GM12873 (cell line): ENCODE data around the gene ZNF205.

Experiments used
- CTCF ChIP-seq: IDR thresholded peaks from 2 replicates; pipeline ENCODE4 v1.5.1; 2012; ENCODE audit warnings: low read depth, mild to moderate bottlenecking, moderate library complexity, low read length, control low read depth; ENCODE audit not compliant: insufficient read depth; ENCODE audit errors: missing control alignments

ZNF205 gene

DNA sequence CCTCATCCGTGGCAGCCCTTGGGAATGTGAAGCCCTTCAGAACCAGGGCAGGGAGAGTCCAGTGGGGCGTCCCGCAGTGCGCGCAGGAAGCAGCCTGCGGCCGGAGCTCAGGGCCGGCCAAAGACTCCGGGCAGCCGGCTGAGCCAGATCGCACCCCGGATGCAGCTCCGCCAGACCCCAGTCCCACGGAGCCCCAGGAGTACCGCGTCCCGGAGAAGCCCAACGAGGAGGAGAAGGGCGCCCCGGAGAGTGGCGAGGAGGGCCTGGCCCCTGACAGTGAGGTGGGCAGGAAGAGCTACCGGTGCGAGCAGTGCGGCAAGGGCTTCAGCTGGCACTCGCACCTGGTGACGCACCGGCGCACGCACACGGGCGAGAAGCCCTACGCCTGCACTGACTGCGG lies 6.9 kb downstream of the ZNF205 start:
- TF ChIP-seq CTCF: no peak

GRCh38 chr16:3119701-3120408 lies 7.5 kb downstream of the ZNF205 start:
- TF ChIP-seq CTCF: no peak

DNA sequence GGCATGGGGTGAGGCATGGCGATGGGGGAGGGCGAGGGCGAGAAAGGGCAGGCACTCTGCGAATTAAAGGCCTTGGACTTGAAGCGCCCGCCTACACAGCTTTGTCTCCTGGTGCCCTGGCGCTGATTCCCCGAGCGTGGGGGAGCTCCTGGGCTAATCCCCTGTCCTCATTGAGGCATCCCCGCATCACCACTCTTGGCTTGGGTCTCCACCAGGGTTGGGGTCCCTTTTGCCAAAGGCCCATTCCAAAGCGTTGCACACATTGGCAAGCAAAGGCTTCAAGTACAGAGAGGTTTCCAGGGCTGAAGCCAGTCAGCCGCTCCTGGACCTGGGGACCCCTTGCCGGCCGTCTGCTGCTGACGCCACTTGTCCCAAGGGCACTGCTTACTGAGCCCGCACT lies 8.0 kb downstream of the ZNF205 start:
- TF ChIP-seq CTCF: no peak

- TF ChIP-seq CTCF: no peak
Measured at GRCh38 chr16:3121851-3122467, 9.6 kb downstream of the ZNF205 start.

GRCh38 chr16:3122926-3123570 lies 10.7 kb downstream of the ZNF205 start:
- TF ChIP-seq CTCF: no peak

DNA sequence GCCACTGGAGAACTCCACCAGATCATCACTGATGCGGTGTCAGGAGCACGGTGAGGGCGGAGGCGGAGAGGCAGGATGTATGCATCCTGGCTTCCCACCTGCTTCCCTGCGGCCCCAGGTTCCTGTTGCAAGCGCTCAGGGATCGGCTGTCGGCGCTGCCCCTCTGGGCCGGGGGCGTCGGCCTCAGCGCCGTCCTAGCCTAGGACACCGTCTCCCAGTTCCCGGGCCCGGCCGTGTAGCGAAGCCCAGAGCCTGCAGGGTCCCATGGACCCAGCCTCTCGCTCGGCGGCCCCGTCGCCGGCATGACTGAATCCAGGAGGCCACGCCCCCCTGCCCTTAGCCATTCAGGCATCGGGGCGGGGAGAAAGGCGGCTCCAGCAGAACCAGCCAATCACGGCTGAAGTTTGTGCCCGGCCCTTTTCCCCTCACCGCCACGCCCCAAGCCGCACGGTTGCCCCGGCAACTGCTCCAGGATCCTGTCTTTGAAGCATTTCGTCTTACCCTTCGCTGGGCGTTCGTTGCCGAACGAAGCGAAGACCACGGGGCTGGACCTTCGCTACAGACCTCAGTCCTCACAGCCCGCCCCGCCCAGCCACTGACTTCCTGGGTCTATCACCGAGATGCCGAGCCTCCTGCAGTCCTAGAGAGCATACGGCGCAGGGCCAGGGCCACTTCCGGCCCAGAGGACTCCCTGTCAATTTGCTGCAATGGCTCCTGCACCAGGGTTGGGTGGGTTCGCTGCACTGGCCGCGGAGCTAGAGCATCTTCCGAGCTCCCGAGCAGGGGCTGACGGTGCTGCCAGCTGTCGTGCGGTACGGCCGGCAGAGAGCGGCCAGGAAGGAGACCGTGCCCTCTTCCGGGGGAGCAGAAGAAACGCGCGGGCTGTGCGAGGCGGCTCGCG lies 11.8 kb downstream of the ZNF205 start:
- TF ChIP-seq CTCF: peak; percentile 37

DNA sequence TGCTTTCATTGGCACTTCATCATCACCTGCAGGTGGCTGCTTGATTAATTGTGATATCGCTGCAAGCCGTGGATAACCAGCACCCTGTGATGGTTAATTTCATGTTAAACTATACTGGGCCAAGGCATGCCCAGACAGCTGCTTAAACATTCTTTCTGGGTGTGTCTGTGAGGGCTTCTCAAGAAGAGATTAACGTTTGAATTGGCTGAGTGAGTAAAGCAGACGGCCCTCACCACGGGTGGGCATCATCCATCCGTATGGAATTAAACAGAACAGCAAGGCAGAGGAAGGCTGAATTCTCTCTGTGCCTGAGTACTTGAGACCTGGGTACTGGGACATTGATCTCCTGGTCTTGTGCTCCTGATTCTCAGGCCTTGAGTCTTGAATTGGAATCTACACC lies 15.4 kb downstream of the ZNF205 start:
- TF ChIP-seq CTCF: no peak
